Cerebellar nuclear complex (tissue), 1 donor: Measurements from ENCODE around the gene INTS11.
"Not testable (repeated sequence)": the region's sequence is repeated elsewhere in the genome, so short reads cannot be mapped to it uniquely, and the experiment has no call there.

Experiments used
- DNase-seq, 2 experiments: peaks; one replicate each; lab custom pipeline; 2025; lab: John Stamatoyannopoulos, UW

INTS11 gene

DNA sequence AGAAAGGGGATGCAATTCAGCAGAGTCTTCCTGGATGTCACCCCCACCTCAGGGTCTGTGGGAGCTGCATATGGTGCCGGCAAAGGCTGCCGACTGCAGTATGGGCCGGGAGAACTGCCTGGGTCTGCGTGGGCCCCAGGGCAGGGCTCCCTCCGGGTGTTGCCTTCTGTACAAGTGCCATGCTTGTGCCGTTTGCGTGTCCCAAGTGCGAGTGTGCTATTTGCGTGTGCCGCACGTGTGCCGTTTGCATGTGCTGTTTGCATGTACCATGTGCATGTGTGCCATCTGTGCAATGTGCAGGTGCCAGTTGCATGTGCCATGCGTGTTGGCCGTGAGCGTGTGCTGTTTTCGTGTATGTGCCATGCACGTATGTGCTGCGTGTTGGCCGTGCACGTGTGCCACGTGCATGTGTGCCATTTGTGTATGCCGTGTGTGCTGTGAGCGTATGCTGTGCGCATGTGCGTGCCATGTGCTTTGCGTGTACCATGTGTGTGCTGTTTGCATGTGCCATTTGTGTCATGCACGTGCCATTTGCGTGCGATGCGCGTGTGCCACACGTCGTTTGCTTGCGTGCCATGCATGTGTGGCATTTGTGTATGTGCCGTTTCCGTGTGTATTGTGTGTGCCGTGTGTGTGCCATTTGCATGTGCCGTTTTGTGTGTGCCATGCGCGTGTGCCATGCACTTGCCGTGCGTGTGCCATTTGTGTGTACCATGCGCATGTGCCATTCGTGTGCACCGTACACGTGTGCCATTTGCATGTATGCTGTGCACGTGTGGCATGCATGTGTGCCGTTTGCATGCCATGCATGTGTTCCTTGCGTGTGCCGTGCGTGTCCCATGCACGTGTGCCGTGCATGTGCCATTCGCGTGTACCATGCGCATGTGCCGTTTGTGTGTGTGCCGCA is 5.1 kb upstream of the INTS11 start:
- DNase-seq = no peak

DNA sequence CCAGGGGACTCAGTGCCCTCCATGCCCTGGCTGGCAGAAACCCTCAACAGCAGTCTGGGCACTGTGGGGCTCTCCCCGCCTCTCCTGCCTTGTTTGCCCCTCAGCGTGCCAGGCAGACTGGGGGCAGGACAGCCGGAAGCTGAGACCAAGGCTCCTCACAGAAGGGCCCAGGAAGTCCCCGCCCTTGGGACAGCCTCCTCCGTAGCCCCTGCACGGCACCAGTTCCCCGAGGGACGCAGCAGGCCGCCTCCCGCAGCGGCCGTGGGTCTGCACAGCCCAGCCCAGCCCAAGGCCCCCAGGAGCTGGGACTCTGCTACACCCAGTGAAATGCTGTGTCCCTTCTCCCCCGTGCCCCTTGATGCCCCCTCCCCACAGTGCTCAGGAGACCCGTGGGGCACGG is 3.8 kb upstream of the INTS11 start:
- DNase-seq = no peak

DNA sequence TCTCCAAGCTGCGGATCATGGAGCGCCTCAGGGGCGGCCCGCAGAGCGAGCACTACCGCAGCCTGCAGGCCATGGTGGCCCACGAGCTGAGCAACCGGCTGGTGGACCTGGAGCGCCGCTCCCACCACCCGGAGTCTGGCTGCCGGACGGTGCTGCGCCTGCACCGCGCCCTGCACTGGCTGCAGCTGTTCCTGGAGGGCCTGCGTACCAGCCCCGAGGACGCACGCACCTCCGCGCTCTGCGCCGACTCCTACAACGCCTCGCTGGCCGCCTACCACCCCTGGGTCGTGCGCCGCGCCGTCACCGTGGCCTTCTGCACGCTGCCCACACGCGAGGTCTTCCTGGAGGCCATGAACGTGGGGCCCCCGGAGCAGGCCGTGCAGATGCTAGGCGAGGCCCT is 2.8 kb upstream of the INTS11 start:
- no peak for DNase-seq

DNA sequence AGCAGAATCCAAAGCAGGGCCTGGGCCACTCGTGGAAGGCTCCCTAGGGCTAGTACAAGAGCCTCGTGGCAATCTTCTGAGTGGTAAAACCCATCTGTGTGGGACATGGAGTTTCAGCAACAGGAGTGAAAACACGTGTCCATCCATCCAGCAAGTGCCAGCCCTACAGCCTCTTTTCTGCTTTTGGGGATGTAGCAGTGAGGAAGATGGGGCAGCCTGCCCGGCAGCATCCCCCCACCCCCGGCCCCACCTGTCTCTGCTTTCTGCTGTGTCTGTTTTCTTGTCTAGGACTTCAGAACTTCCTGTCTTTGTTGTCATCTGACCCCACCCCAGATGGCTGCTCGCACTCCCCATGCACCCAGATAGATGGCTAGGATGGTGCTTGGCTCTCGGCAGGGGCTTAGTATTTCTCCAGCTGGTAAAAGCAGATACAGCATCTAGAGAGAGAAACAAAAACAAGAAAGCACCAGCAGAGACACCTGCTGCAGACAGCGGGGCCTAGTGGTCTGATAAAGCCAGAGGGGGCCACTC is 1.7 kb upstream of the INTS11 start:
- DNase-seq = no peak

DNA sequence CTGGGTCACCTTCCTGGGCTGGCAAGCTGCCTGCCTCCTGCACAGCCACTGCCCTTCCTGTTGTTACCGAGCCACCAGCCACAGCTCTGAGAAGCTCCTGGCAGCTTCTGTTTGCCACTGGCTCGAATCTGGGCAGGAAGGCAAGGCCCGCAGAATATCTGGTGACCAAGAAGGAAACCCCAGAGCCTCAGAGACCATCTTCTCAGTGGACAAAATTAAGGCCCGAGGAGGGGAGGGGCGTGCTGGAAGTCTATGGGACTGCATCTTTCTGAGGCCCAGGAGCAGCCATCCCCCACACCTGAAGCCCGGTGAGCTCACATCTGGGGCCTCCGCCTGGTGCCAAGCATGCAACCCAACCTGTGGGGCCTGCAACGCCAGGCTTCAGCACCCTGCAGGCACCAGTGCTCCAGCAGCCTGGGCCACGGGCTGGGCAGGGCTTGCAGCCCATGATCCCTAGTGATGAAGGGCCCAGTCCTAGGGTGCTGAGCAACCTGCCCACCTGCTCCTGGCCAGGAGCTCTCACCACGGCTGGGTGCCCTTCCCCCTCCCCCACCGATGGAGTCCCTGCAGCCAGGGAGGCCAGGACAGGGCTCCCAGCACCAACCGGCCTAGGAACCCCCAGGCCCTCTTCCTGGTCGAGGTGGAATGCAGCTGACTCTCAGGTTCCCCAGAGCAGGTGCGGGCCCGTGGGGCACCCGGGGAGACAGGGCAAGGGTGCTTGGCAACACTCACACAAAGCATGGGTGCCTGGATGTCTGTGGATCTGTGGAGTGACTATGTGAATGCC is 1.0 kb upstream of the INTS11 start:
- no peak for DNase-seq

DNA sequence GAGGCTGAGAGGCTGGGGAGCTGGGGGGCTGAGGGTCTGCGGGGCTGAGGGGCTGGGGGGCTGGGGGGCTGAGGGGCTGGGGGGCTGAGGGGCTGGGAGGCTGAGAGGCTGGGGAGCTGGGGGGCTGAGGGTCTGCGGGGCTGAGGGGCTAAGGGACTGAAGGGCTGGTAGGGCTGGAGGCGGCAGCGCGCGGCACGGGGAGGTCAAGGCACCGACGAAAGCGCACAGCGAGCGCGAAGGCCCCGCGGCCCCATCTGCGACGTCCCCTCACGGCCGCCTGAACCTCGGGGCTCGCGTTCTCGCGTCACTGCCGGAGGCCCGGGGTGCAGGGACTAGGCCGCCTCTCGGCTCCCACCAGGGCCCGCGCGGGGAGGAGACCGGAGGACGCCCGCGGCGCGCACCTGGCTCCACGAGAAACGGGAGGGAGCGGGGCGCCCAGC is 356 bp downstream of the INTS11 start:
- DNase-seq = no peak

DNA sequence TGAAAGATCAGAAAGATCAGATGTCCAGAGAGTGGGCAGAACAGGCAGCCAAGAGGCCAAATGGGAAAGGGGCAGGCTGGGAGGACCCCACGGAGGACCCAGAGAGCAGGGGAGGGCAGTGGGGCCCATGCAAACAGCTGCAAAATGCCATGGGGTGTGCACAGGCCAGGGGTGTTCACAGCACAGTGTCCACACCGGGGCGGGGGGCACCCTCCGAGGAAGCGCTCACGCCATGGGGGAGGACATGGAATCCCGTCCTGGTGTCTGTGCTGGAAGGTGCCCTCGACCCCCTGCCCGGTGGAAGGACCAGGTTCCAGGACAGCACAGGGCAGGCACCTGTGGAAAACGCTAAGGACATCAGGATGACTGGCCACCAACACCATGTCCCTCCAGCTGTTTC is 1.5 kb downstream of the INTS11 start:
- no peak for DNase-seq

DNA sequence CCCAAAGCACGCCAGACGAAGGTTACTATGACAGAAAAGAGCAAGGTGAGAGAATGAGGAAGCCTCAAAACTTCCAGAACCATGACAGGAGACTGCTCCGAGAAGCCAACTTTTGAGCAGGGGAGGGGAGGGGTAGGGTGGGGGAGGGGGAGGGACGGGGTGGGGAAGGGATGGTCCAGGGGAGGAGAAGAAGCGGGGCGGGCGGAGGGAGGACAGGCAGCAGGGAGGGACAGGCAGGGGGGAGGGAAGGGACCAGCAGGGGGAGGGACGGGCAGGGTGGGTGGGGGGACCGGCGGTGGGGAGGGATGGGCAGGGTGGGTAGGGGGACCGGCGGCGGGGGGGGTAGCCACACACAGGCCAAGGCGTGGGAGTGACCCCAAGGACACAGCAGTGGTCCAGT is 2.0 kb downstream of the INTS11 start:
- DNase-seq = no peak

DNA sequence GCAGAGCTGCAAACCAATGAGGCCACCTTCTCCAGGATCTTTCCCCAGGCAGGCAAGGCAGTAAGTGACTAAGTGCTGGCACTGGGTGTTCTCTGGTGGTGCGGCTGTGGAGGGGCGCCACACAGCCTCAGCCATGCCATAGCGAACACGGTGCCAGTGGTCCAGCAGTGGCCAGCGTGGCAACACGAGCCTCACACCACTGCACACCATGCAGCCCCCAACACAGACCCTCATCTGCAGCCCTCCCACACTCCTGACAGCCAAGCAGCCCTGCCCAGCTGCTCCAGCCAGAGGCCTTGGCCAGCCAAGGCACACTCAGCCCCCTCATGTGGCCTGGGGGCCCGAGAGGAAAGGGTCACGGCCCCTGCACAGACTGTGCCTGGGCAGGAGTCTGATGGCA is 3.0 kb downstream of the INTS11 start:
- DNase-seq = no peak

DNA sequence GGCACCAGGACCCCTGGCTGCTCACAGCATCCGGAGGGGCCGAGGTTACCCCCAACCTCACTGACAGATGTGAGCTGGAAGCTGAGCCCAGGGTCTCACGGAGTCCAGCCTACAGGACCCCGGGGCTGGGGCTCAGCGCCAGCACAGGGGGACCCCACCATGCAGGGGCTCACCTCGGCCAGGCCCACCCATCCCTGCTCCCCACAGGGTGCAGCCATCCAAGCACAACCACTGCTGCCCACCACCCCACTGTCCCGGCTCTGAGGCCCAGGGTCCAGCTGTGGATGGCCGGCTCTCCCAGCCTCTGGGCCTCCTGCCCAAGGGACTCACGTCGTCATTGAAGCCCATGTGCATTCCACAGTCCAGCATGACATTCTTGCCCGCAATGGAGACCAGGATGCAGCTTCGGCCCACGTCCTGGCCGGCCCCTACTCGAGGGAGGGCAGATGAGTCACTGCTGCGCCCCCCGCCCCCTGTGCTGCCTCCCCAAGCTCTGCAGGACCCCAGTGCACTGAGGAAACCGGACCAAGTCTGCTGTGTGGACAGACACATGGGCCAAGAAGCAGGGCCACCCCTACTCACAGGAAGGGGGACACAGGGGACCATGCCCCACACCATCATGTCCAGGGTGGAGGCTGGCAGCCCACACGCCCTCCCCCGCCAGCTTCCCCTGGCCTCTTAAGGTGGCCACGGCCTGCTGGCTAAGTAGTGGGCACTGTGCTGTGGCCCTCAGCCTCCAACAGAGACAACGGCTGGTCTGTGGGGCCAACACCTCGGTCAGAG is 3.6 kb downstream of the INTS11 start:
- DNase-seq = no peak

DNA sequence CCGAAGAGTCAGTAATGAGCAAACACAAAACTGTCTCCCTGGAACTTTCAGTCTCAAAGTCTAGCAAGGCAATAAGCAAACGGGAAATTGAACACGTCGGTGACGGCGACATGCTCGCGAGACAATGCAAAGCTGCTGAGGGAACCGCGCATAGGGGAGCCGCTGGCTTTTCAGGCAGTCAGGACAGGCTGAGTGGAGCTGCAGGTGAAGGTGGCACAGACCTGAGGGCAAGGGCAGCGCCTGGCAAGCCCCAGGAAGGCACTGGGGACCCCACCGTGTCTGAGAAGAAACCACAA is 4.9 kb downstream of the INTS11 start:
- DNase-seq = no peak

DNA sequence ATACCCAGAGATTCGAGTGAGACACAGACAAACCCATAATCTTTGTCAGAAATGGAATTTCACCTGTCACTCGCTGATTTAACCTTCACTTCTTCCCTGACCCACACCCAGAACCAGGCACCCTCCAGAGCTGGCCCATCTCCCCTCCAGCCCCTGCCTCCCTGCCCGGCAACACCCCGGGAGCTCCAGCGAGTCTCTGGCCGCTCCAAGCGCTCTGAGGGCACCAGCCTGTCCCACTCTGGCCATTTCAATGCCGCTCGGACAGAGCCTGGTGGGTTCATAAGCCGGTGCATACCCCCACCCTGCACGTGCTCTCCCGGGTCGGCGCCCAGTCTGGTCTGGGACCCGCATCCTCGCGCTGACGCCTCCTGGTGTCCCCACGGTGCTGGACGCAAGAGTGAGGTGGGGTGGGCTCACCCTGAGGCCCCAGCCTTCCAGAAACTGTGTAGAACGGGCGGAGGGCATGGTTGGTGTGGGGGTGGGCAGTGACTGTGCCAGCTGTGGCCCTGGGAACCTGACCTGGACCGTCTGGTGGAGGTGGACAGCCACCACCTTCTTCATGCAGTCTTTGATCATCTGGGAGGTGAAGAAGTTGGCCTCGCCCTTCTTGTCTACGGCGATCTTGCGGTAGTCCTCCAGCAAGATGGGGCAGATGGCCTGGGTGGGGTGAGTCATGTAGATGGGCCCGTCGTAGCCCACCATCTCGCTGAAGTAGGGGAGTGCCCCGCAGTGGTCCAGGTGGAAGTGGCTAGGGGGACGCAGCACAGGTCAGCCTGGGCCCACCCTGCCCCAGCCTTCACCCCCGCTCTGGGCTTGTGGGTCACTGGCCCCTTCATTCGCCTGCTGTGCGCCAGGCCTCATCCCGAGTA is 5.4 kb downstream of the INTS11 start:
- DNase-seq = no peak

DNA sequence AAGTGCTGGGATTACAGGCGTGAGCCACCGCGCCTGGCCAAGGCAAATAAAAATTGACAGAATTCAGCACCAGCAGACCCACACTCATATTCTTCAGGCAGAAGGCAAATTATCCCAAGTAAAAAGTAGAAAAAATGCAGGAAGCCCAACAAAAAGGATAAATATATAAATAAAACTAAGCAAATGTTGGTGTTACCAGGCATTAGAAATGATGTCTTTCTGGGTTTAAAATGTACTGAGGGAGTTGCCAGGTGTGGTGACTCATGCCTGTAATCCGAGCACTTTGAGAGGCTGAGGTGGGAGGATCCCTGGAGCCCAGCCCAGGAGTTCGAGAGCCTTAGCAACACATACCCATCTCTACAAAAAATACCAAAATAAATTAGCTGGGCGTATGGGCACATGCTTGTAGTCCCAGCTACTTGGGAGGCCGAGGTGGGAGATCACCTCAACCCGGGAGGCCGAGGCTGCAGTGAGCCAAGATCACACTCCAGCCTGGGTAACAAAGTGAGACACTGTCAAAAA is 6.3 kb downstream of the INTS11 start:
- no peak for DNase-seq

DNA sequence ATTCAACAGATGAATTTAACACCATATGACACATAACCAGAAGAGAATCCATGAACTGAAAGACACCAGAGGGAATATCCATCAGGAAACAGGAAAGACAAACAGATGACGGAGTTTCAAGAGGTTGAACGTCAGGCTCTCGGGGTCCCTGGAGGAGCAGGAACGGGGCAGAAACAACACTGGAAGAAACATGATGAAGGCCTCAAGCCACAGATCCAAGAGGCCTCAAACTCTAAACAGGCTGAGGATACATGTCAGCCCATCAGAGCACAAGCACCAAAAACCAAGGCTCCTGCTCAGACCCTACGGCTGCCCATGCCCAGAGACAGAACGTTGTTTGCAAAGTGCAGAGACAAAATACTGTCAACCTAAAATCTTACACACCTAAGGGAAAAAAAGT is 7.0 kb downstream of the INTS11 start:
- no peak for DNase-seq

DNA sequence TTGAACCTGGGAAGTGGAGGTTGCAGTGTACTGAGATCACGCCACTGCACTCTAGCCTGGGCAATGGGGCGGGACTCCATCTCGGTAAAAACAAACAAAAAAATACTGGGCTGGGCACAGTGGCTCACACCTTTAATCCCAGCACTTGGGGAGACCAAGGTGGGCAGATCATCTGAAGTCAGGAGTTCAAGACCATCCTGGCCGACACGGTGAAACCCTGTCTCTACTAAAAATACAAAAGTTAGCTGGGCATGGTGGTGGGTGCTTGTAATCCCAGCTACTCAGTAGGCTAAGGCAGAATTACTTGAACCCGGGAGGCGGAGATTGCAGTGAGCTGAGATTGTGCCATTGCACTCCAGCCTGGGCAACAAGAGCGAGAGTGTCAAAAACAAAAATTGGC is 8.3 kb downstream of the INTS11 start:
- DNase-seq = not testable (repeated sequence)

DNA sequence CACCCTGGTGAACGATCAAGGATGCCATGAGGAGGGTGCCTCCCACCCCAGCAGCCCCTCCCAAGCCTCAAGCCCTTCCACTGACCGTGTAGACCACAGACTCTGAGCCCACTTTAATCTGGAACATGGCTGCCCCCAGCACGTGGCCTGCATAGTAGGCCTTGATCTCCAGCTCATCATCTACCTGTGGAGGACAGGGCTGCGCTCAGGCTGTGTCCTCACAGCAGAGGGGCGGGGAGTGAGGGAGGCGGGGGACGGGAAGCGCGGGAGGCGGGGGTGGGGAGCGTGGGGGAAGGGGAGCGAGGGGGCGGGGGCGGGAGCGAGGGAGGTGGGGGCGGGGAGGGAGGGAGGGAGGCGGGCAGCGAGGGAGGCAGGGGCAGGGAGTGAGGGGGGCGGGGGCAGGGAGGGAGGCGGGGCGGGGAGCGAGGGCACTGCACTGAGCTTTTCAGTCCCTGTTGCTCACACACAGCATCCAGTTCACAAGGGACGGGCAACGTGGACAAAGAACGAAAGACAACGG is 9.0 kb downstream of the INTS11 start:
- DNase-seq = no peak

DNA sequence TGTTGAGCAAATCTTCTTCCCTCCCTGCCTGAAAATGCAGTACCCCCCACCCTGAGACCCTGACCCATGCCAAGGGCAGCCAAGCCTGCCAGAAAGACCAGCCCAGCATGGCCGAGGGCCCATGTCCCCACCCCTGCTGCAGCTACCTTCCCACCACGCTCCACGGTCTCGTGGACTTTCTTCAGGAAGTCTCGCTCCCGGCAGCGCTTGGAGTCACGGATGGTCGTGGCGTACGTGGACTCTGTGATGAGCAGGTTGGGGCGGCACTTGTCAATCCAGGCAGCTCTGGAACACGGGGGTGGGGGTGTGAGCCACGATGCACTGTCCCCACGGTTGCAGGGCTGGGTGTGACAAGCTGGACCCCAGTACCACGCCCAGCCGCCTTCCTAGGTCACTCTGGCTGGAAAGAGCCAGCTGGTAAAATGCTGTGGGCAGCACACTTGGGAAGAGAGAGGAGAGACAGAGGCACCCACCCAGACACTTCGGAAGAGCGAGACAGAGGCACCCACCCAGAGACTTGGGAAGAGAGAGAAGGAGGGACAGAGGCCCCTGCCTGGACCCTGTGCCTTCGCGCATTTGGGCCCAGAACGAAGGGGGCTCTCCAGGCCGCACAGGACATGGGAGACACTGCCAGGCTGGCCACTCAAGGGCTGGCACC is 9.7 kb downstream of the INTS11 start:
- no peak for DNase-seq

DNA sequence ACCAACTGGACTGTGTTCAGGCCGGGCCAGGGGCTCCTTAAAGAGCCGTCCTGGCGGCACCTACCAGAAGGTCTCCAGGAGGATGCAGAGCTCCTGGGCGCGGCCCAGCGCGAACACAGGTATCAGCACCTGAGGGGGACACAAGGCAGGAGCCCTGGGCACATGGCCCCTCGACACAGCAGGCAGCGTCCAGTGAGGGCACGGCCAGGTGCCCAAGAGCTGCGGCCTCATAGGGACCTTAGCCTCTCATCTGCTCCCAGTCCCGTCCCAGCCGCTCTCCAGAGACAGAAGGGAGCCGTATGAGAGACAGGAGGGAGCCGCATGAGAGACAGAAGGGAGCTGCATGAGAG is 10.2 kb downstream of the INTS11 start:
- no peak for DNase-seq

DNA sequence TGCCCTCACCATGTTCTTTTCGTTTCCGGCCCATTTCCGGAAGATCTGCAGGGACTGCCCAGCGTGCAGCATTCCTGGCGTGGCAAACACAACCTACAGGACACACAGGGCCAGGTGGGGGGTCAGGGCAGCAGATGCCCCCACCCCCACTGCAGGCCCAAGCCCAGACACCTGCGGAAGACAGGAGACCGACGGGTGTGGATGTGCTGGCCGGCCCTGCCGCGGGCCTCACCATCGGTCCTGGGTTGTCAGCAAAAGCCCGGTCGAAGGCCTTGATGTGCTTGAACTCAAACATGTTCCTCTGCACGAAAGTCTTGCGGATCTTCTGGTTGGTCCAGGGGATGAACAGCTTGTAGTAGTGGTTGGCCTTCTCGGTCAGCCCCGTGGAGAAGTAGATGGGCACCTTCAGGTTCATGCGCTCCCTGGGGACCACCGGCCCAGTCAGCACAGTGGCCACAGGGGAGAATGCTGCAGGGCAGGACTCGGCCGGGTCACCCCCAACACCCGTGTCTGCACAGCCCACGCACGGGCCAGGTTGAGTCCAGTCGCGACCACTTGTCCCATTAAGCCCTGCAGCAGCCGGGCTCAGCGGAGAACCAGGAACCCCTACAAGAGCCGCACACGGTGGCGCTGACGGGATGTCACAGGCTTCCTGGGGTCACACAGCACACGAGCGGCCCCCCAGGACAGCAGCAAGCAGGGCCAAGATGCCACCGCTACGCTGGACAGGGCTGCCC is 10.8 kb downstream of the INTS11 start:
- no peak for DNase-seq
